Dermis blood vessel endothelial cell (primary cell): ENCODE results near the gene LRP1B. TPM values are rescaled to one million over a fixed set of nuclear protein-coding genes. Genes with fewer than 3 reads are reported as not detected.
A peak's percentile ranks its signal among the peaks of the same experiment; 100 is the strongest.

ENCODE experiments used
- DNase-seq: peaks from one replicate; pipeline ENCODE4 v3.0.0; 2010
- total RNA-seq: library from RNA; depleted of rRNA; stranded (reverse); fragments of >200 nt; gene quantifications from 2 replicates; pipeline ENCODE4 v1.2.3, GENCODE V29; 2014

LRP1B gene
- total RNA-seq, 1 donor from 2014 or later: under 0.01 TPM

DNA sequence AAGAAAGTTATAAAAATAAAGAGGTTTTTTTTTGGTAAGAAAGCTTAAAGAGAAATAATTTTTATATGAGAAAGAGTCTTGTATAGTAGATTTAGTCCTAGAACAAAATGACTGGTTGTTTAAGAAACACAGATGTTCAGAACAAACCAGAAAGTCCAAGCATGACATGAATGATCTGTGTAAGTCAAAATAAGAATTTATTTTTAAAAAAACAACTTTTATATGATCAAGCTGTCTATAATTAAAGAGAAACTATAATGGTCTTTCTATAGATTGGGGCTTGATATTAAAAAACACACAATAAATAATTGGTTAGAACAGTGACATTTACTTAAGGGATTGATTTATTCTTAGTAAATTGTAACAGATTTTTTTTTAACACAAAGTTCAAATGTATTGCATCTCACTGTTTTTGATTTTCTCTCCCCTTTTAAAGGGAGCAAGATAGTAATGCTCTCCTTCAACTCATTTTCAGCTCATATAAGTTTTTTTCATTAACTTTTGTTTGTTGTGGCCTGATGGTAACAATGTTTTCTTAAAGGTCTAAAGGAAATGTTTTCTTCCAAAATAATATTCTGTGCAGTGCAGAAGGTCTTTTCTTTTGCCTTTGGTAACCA, 1256.8 kb downstream of the LRP1B start:
- DNase-seq: no peak

DNA sequence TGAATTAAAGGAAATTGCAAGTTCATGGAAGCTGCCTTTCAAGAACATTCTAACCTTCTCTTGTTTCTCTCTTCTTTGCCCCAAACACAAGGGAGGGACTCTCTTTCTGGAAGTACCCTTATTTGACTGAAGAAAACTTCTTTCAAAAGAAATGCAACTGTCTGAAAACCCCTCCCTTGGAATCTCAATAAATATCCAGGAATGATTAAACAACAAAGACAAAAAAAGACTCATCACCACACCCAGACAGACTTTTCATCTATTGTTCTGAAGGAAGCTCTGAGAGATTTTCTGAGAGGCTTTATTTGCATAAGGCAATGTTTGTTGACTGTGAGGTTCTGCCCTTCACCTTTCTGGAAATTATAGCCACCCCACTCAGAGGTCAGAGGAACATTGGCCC, 1260.9 kb downstream of the LRP1B start:
- no peak for DNase-seq

DNA sequence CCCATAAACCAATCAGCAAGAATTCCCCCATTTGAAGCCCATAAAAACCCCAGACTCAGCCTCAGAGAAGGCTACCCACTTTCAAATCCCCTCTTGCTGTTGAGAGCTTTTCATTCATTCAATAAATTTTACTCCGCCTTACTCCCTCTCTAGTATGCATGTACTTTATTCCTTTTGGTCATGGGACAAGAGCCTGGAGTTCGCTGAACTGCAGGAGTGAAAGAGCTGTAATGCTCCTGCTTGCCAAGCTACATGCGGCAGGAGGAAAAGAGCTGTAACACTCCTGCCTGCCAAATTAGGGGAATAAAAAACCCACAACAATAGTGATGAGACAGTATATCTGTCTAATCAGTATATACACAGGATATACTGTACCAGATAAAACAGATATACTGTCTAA, 1261.7 kb downstream of the LRP1B start:
- no peak for DNase-seq

DNA sequence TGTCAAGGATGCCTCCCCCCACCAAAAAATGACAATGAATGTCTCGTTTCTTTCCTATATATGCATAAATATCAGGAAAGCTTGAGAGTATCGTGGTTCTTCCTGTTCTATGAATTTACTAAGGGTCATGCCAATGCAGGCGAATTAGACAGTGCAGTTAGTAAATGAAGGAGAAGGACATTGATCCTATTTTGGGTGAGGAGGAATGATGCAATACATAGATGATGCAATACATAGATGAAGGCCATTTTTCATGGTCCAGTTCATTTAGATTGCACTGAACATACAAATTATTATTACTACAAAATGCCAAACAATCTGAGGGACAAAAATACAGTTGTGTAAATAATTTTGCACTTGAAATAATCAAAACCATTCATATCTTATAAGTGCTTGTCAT, 1265.0 kb downstream of the LRP1B start:
- DNase-seq: no peak

DNA sequence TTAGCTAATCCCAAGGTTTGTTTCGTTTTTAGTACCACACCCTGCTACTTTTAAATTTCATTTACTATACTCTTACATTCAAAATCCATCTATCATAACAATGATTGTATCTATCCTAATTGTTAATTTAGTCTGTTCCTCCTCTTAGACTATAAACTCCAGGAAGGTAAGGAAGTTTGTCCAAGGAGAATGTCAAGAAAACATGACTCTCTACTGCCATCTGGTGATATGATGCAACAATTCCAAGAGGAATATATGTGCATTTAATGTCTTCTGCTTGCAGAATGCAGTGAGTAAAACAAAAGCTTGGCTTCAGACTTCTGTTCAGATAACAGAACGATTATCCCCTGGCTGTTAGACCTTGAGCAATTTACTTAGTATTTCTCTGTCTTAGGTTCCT, 1267.1 kb downstream of the LRP1B start:
- DNase-seq: peak; percentile 64

DNA sequence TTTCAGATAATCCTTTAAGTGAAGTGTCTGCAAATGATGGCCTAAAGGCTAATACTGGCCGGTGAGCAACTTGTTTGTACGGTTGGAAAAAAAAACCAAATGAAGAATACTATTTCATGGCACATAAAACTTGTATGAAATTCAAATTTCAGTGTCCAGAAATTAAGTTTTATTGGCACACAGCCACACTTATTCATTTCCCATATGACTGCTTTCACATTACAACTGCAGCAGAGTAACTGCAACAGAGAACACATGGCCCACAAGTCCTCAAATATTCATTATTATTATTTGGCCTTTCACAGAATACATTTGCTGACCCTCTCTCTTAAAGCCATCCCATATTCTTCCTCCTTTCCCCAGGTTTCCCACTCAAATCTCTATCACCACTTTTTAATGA, 1268.6 kb downstream of the LRP1B start:
- no peak for DNase-seq

DNA sequence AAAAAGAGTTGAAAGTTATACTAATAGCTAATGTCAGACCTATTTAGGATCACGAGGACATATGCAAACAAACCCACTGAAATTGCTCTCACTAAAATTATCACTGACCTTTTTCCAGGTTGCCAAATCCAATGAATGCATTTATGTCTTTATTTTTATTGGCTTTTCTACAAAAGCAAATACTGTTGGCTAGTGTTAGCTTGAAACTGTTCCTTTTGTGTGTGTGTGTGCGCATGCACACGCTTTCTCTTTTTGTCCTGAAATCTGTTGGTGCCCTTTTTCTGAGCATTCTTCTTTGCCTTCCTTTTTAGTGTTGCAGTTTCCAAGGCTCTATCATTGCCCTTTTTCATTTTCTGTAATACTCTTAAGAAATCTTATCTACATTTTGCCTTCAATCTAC, 1269.2 kb downstream of the LRP1B start:
- DNase-seq: no peak

DNA sequence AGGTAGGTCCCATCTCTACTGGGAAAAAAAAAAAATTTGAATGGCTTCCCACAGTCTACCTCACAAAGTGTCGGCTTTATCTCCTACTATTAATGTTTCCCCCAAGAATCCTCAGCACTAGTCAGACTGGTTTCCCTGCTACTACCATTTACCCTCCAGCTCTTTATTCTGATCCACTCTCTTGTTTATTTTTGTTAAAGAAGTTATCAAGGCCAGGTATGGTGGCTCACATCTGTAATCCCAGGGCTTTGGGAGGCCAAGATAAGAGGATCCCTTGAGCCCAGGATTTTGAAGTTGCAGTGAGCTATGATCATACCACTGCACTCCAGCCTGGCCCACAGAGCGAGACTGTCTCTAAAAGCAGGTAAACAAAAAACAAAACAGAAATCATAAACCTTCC, 1275.3 kb downstream of the LRP1B start:
- no peak for DNase-seq

DNA sequence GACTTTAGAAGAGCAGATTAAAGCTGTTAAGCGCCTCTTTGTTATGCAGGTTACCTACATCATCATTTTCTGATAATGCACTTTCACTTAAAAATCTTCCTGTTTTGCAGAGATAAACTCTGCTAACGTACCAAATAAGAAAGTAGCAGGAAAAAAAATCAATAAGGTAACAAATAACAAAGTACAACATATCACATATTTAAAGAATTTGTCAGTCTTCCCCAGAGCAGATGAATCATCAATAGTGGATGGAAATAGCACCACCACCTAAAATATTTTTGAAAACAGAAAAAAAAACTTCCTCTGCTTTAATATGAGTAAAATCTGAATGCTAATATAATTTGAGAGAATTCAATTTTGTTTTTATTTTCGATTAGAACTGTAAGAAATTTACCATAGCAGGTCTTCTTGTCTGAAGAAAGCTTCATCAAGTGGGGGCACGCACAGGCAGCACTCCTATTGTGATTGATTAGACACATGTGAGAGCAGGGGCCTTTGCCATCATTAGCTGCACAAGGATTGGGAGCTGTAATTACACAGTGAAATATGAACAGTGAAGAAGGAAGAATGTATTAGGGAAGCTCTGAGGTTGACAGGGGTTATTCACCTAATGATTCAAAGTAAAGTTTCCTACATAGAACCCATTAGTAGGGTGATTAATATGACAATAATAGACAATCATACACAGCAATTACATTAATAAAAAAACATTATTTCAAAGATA, 1279.4 kb downstream of the LRP1B start:
- no peak for DNase-seq

DNA sequence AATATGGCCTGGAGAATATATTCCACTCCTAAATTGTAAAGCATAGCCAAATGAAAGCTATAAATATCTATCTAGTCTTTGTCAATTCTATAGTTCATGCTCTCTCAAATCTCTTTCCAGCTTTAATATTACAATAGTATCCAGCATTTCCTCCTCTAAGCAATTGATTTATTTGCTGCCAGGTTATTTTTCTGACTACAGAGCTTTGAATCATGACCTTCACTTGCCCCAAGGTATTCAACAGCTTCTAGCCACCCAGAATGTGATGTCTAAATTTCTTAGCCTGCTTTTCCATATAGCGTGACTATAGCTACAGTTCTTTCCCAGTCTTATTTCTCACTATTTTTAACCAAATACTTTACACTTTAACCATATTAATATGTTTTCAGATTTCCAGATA, 1287.6 kb downstream of the LRP1B start:
- no peak for DNase-seq

DNA sequence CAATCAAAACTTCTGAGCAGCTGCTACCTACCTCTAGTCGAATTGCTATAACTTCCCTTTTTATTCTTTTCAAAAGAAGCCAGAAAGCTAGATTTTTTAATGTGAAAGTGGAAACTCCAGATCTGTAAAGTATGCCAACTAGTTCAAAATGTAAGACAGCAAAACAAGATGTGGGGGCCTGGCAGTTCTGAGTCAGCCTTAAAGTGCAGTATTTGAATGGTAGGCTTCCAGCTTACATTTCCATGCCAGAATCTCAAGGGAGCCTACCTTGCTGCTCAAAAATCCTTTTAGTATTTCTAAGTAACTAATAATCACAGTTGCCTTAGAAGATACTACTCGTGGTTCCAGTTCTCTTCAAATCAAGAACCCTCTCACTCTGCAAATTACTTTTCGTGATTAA, 1288.7 kb downstream of the LRP1B start:
- no peak for DNase-seq

DNA sequence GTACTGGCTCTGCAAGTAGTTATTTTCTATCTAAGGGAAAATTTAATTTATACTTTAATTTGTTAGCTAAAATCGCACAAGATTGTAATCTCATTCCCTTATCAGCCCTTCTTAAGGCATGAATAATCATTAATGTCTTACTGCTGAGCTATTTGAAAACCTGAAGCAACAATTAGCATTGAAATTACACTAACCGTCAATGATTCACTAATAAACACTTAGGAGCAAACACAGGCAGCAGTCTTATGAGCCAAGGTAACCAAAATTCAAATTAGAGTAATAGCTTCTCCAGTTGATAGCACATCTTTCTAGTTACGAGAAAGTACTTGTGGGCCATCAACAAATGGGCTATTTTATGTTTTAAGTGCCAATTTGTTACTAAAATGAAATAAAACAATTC, 1289.7 kb downstream of the LRP1B start:
- no peak for DNase-seq

DNA sequence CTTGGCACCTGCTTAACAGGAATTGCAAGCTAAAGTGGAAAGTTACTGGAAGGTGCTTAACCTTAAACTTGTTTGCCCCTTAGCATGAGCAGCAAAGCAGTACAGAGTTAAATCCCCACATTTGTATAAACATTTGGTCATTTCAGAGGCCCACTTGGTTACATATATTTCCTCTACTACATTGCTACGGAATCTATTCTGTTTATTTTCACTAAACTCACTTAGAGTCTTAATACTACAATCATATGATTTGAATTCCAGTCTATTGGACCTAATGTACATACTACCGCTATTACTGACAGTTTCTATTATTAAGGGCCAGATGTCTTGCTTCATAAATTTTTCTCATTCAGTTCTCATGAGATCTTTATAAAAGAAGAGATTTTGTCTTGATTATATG, 1294.0 kb downstream of the LRP1B start:
- DNase-seq: no peak

DNA sequence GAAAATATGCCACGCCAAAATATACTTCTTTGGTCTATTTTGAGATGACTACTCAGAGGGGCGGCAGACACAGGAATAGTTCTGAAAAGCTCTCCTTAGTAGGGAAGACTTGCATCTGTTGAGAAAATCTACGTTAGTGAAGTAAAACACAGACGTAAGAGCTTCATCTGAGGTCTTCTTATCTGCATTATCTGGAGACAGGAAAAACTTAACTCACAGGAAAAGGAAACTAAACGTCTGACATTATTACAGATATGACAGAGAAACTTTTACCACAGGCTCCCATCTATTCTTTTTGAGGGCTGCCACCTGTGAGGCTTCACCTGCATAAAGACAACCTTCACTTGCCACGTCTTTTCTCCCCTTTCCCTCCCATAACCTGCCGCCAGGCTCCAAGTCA, 1295.7 kb downstream of the LRP1B start:
- no peak for DNase-seq

DNA sequence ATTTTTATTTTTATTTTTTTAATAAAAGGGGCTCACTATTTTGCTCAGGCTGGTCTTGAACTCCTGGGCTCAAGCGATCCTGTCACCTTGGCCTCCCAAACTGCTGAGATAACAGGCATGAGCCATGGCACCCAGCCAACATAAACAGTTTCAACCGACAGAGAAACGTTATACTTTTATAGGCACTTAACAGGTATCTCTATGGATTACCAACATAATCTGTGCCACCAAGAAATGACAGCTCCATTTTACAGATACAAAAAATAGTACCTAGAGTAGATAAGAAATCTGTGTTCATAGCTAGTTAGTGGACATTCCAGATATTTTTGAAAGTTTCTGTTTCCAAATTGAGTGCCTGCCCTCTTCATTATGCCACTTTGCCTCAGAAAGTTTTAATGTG, 1316.7 kb downstream of the LRP1B start:
- DNase-seq: no peak

DNA sequence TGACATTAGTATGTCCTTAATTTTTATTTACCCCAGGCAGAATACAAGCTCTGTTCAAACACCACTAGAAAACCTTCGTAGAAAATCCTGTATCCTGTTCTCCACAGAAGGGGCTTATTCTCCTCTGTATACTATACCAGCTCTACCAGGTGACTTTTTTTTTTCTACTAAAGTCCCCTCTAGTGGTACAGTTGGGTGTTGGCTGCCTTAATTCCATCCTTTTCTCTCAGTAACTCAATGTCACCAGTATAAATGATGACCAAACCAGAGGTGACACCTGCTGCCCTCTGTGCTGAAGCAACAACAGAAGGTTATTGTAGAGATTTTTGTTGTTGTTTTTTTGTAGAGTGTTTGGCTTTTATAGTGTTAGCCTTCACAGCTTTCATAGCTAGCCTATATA, 1322.0 kb downstream of the LRP1B start:
- no peak for DNase-seq

DNA sequence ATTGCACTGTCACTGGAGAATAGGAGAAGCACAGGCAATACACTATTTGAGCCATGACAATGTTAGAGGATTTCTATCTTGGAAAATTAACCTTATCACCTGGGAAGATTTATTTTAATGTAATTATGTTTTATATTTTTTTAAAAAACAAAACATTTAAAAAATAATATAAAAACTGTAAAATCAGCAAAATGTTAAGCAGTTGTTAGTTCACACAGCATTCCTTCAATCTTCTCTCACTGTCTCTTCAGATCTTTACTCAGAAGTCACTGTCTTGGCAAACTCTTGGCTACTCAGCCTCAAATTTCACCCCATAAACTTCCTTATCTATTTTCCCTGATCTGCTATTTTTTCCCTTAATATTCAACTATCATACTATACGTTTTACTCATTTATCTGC, 1322.6 kb downstream of the LRP1B start:
- no peak for DNase-seq

DNA sequence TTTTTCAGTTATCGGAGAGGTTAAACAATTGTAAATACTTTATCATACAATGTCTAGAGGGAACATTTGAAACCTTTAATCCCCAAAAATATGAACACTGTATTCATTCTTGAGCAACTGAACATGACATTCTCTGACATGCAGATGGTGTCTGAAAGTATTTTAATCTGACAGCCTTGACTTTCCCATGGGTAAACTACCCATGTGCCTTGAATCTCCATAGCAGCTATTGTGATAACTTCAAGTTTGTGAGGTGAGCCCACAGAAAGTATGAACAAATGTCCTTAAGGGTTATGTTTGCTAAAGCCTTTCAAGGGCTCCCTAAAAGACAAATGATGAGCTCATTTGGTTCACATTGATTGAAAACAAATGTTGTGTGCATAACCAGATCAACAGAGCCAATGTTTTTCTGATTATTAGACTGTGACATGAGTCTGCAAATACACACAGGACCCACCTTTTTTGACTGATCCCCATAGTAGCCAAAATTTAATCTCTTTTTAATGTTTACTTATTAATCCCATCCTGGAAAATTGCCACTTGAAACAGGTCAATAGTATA, 1326.0 kb downstream of the LRP1B start:
- no peak for DNase-seq

DNA sequence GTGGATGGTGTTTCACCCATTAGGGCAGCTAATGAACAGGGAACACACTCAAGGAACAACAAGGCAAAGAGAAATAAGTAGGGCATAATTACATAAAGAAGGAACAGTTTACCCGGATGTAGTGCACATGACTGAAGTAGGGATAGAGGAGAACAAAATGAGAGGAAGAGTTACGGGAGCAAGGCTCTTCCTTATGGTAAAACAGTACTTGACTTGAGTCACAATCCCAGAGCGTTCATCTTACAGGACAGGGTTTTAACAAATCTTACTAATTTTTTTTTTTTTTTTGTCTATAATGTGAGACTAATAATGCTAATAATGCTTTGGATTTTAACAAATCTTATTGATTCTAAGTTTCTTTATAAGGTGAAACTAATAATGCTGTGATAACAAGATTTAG, 1329.5 kb downstream of the LRP1B start:
- DNase-seq: no peak

DNA sequence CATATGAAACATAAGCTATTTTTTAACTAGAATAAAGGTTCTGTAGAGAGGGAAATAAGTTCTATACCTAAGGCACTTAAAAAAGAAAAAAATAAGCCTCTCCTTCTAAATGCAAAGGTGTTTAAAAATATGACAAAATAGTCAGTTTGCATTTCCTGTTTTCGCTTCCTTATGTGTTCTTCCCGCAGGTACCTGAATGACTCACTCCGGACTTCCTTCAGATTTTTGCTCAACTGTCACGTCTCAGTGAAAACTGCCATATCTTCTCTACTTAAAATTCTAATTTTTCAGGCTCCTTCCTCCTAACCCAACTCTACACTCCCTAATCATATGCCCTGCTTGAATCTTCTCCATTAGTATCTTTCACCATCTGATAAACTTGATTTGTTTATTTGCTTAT, 1333.1 kb downstream of the LRP1B start:
- no peak for DNase-seq

DNA sequence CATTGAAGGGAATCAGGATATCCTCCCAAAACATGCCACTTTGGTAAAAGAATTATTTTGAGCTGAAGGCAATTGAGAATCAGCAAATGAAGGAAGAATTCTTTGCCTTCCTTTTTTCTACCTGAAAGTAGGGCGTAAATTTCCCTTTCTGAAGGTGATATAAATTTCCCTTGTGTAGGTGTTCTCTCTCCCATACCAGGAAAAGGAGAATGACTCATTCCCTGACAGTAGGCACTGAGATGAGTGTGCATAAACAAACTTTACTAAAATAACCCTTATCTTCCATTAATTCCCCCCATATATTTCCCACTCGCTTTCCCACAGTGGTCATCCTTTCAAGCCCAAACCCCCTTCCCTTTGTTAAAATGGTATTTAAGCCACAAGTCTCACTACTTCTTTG, 1339.0 kb downstream of the LRP1B start:
- no peak for DNase-seq

DNA sequence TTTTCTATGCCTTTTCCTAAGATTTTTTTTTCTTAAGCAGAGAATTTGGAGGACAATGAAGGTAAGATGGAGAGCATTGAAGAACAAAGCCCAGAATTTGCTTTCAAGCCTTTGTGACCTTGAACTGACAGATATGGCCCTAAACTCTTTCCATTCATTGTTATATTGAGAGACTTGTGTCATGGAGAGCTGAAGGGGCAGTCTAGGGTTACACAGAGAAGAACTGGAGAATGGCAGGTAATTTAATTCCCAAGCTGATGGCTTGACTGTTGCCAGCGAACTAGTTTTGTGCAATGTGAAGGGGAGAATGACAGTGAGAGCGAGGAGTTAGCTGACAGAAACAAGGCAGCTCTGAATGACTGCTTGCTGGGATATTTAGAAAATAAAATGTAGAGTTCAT, 1344.2 kb downstream of the LRP1B start:
- no peak for DNase-seq

DNA sequence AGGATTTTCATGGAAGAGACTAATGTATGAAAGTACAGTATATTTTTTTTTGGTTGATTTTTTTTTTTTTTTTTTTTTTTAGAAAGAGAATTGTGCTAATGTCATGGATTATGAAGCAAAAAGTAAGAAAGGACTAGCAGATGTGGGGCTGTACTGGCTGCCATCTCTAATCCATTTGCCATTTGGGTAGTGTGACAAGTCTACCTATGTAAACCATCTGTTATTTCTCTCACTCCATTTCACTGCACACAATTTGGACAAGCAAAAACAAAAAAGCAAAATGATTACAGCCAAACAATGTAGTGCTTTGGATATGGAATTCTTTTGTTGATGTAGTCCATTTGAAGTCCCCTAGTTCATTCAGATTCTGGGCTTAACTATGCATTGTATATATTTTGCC, 1355.4 kb downstream of the LRP1B start:
- no peak for DNase-seq

DNA sequence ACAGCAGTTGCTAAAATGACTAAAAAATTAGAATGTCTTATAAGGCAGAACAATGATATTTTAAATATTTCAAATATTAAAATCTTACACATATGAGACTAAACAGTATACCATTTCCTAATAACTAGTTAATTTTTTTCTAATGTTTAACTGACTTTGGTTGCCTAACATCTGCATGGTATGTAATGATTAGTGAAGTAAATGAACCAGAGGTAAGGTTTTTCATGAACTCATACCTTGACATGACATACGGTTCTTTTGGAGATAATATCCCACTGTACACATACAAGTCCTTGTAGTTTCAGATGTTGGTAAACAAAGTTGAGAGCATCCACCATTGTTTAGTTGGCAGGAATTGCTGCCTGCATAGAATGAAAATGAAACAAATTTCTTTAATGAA, 1360.2 kb downstream of the LRP1B start:
- no peak for DNase-seq

DNA sequence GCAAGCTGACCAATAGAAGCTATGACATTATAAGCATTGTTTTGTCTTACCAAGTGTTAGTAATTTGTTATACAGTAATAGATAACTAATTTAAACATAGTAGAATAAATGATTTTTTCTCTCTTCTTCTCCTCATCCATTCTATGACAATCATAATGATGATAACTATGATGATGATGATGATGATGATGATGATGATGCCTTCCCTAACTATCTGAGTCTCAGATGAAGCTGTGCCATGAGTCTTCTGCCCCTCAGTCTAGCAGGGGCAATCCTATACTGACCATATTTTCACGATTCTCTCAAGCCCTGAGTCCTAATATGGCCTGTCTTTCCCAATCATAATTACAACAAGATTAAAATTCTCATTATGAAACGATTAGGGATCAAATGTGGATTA, 1369.0 kb downstream of the LRP1B start:
- DNase-seq: no peak
